Gastrocnemius medialis (tissue), 4 donors: Measurements from ENCODE around the gene RASAL3. TPM values are rescaled to one million over a fixed set of nuclear protein-coding genes. Genes with fewer than 3 reads are reported as not detected.
A peak's percentile ranks its signal among the peaks of the same experiment; 100 is the strongest.

Experiments used
- ATAC-seq, 2 donors: fragments of 150-250 bp; one replicate each; pipeline ENCODE4 v1.9.1; 2016
- DNase-seq, 2 donors: peaks; one replicate each; pipeline ENCODE4 v3.0.0-alpha.2; 2019
- H3K27ac ChIP-seq, 4 donors: fragments of 200-600 bp; sonication (generic); 1 replicate in 1 of 4; 2 replicates in 3 of 4; pipeline ENCODE4 v1.5.1; 2016 to 2018; ENCODE audit warnings: mild to moderate bottlenecking in 2 of 4, moderate library complexity in 1 of 4
- H3K27me3 ChIP-seq, 3 donors: fragments of 200-600 bp; sonication (generic) in 2 of 3; 1 replicate in 1 of 3; 2 replicates in 2 of 3; pipeline versions ENCODE4 v1.5.1 to v1.6.0; 2016 to 2019; ENCODE audit warnings: mild to moderate bottlenecking in 1 of 3, moderate library complexity in 1 of 3
- H3K36me3 ChIP-seq, 2 donors: fragments of 200-600 bp; sonication (generic) in 1 of 2; one replicate each; pipeline ENCODE4 v1.5.1; 2017 to 2018
- H3K4me1 ChIP-seq, 2 donors: fragments of 200-600 bp; sonication (generic) in 1 of 2; one replicate each; pipeline ENCODE4 v1.5.1; 2016 to 2017; ENCODE audit warnings: mild to moderate bottlenecking in 2 of 2
- H3K4me3 ChIP-seq, 4 donors: fragments of 200-600 bp; sonication (generic) in 3 of 4; 1 replicate in 1 of 4; 2 replicates in 3 of 4; pipeline ENCODE4 v1.5.1; 2016 to 2019; ENCODE audit warnings: mild to moderate bottlenecking in 2 of 4
- H3K9me3 ChIP-seq, 3 donors: fragments of 200-600 bp; sonication (generic) in 2 of 3; 1 replicate in 1 of 3; 2 replicates in 2 of 3; pipeline ENCODE4 v1.5.1; 2016 to 2019
- CTCF ChIP-seq, 5 experiments: fragments of 450-650 bp in 3 of 5; fragments of 200-600 bp in 2 of 5; sonication (generic) in 2 of 5; IDR thresholded peaks in 4 of 5; conservative IDR thresholded peaks in 1 of 5; 1 replicate in 4 of 5; 2 replicates in 1 of 5; pipeline ENCODE4 v1.5.1; 2016 to 2019; ENCODE audit warnings: antibody characterized with exemption in 5 of 5, mild to moderate bottlenecking in 3 of 5, moderate library complexity in 3 of 5
- POLR2A ChIP-seq, 2 donors: fragments of 450-650 bp; IDR thresholded peaks; one replicate each; pipeline ENCODE4 v1.6.1; 2017; ENCODE audit warnings: antibody characterized with exemption in 2 of 2, mild to moderate bottlenecking in 2 of 2, moderate library complexity in 2 of 2
- in situ Hi-C, 4 donors: fragments of 200-750 bp; cut with MboI; loops; one replicate each; pipeline versions ENCODE4 v1.15.0 to v1.8.0; 2017; ENCODE audit warnings: low sequenced_read_pairs in 4 of 4
- intact Hi-C: fragments of 100-400 bp; cut with DNase I; formaldehyde crosslinking; loops from one replicate; pipeline ENCODE4 v1.15.1; 2023; ENCODE audit warnings: low total_unique reads
- total RNA-seq, 4 donors: library from RNA; depleted of rRNA; stranded (reverse); fragments of >200 nt; gene quantifications; one replicate each; pipeline versions ENCODE4 v1.1.0 to v1.2.3, GENCODE V29; 2016

Gene RASAL3
- total RNA-seq, 4 donors from 2014 or later, result 0.36 to 1.6 (median 0.38) TPM; not detected in 1

GRCh38 chr19:15424121-15424520 is 40.2 kb downstream of the RASAL3 start:
- Histone ChIP-seq H3K4me1 (peaks cover 22 to 27% of the 10 kb centered on the region in 2 donors), H3K36me3 (peaks cover 0 to 53% of the 10 kb centered on the region in 2 donors), H3K27me3 (no peaks in the 10 kb centered on the region), H3K9me3 (no peaks in the 10 kb centered on the region), H3K27ac (no peak overlapping the region), H3K4me3 (no peak overlapping the region)
- in situ Hi-C loops (no loop called here), intact Hi-C loops (no loop called here)
- ATAC-seq (no peak), DNase-seq (no peak)
- TF ChIP-seq CTCF (IDR thresholded peaks at IDR 0.05 in 4 of 5, conservative IDR thresholded peaks at IDR 0.05 in 1 of 5) (no peak), POLR2A (IDR thresholded peaks at IDR 0.05) (no peak)

DNA sequence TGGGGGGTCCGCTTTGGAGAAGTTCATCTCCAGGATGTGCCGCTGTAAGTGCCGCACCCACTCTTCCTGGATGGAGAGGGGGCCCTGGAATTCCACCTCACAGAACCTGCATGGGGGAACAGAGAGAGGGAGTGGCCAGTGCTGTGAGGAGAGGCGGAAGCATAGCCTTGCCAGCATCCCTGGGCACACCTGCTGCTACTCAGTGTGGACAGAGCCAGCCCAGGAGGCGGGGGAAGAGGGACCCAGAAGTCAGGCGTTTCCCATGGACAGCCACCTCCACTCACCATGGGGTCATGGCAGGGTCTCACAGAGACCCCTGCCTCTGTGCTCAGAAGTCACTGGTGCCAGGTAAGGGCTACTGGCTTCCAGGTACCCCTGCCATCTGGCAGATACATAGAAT is 41.2 kb downstream of the RASAL3 start:
- TF ChIP-seq CTCF (IDR thresholded peaks at IDR 0.05 in 4 of 5, conservative IDR thresholded peaks at IDR 0.05 in 1 of 5) (no peak), POLR2A (IDR thresholded peaks at IDR 0.05) (no peak)
- Histone ChIP-seq H3K4me1 (peaks cover 22 to 24% of the 10 kb centered on the region in 2 donors), H3K4me3 (no peak overlapping the region), H3K36me3 (peaks cover 0 to 53% of the 10 kb centered on the region in 2 donors), H3K9me3 (no peaks in the 10 kb centered on the region), H3K27me3 (no peaks in the 10 kb centered on the region), H3K27ac (peak overlapping the region in 1 of 4 donors; percentile 82)
- in situ Hi-C loops, result no loop called here
- intact Hi-C loops, result no loop called here
- no peak for ATAC-seq
- no peak for DNase-seq

DNA sequence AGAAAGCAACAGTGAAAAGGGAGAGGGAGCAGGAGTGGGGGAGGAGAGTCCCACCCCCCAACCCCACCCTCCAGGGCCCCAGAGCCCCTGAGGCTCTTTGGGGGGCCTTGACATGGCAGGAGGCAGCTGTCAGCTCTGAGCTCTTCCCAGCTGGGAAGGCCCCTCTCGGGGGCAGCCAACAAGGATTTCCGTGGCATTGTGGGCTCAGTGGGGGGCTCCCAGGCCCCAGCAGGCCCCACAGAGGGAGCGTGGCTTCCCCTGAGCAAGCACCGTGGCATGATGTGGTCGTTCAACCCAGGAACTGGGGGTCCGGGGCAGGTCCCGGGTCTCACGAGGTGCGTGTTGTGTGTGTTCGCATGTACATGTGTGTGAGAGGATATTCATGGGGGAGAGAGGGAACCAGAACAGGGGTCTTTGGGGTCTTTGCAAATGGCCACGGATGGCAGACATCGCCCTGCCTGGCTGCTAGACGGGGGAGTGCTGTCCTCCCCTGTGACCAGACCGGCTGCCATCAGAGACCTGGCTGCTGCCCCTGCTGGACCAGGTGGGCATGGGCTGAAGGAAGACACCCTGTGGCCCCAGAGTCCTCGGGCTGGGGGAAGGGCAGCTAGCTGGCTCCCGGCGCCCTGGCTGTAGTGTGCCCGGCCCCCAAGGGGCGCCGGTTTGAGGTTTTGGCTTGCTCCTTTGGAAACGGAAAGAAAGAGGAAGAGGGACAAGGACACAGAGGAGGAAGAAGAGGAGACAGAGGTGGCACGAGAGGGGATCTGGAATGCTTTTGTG is 41.9 kb downstream of the RASAL3 start:
- no peak overlapping the region for H3K4me3 ChIP-seq
- peaks cover 26% of the 10 kb centered on the region in 2 donors for H3K4me1 ChIP-seq
- TF ChIP-seq POLR2A (IDR thresholded peaks at IDR 0.05) (no peak), CTCF (IDR thresholded peaks at IDR 0.05 in 4 of 5, conservative IDR thresholded peaks at IDR 0.05 in 1 of 5) (no peak)
- H3K36me3 ChIP-seq, result peaks cover 0 to 48% of the 10 kb centered on the region in 2 donors
- in situ Hi-C loops, result no loop called here
- peak overlapping the region; percentile 70 to 84 (median 80) for H3K27ac ChIP-seq
- H3K9me3 ChIP-seq, result no peaks in the 10 kb centered on the region
- intact Hi-C loops, result no loop called here
- no peaks in the 10 kb centered on the region for H3K27me3 ChIP-seq
- ATAC-seq (no peak), DNase-seq (no peak)

DNA sequence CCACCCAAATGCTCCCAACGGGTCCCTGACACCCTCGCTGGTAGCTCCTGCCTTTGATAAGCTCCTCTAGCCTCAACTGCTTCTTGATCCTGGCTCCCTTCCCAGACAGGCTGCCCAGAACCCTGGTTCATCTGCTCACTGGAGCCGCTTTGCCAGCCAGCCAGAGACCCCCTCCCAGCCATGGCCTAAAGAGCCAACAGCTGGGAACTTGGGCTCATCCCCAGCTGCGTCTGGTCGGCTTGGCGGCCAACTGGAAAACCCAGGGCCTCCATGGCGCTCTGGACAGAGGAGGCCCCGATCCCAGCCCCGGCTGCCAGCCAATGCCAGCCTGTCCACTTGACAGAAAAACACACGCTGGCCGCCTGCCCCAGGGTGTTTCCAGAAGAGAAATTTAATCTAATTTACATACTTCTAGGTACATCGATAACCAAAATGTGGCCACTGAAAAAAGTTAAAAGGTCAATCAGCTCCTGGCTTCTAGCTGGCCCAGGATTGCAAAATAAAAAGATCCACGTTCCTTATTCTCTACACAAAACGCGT is 42.6 kb downstream of the RASAL3 start:
- ATAC-seq (no peak), DNase-seq (peak in 1 of 2 donors; percentile 46)
- Histone ChIP-seq H3K4me3 (no peak overlapping the region), H3K4me1 (peaks cover 33% of the 10 kb centered on the region in 2 donors), H3K36me3 (peaks cover 0 to 41% of the 10 kb centered on the region in 2 donors), H3K9me3 (no peaks in the 10 kb centered on the region), H3K27ac (peak overlapping the region; percentile 70 to 84 (median 80)), H3K27me3 (no peaks in the 10 kb centered on the region)
- intact Hi-C loops, result no loop called here
- TF ChIP-seq CTCF (IDR thresholded peaks at IDR 0.05 in 4 of 5, conservative IDR thresholded peaks at IDR 0.05 in 1 of 5) (no peak), POLR2A (IDR thresholded peaks at IDR 0.05) (no peak)
- in situ Hi-C loops, result no loop called here
